Esophagus (tissue), 2 donors: ENCODE data around the gene PZP. TPM values are rescaled to one million over a fixed set of nuclear protein-coding genes. Genes with fewer than 3 reads are reported as not detected.

ENCODE experiments used
- H3K27ac ChIP-seq, 2 donors: one replicate each; pipeline ENCODE4 v1.5.1; 2013; ENCODE audit warnings: low read depth in 2 of 2, mild to moderate bottlenecking in 2 of 2, inconsistent platforms in 1 of 2, low read length in 1 of 2, moderate library complexity in 1 of 2
- H3K27me3 ChIP-seq, 2 donors: one replicate each; pipeline ENCODE4 v1.6.1; 2013; ENCODE audit warnings: low read length in 2 of 2, control low read depth in 1 of 2, mild to moderate bottlenecking in 1 of 2; ENCODE audit not compliant: insufficient read depth in 2 of 2, control insufficient read depth in 1 of 2
- H3K36me3 ChIP-seq, 2 donors: one replicate each; pipeline ENCODE4 v1.6.1; 2013; ENCODE audit warnings: low read length in 1 of 2; ENCODE audit not compliant: control insufficient read depth in 2 of 2, insufficient read depth in 2 of 2
- H3K4me1 ChIP-seq, 2 donors: one replicate each; pipeline ENCODE4 v1.6.1; 2013; ENCODE audit warnings: low read length in 1 of 2; ENCODE audit not compliant: control insufficient read depth in 2 of 2, insufficient read depth in 2 of 2
- H3K4me3 ChIP-seq, 2 donors: one replicate each; pipeline ENCODE4 v1.5.1; 2013; ENCODE audit warnings: low read length in 2 of 2, mild to moderate bottlenecking in 2 of 2, low read depth in 1 of 2, moderate library complexity in 1 of 2
- H3K9me3 ChIP-seq, 2 donors: one replicate each; pipeline ENCODE4 v1.6.1; 2013; ENCODE audit warnings: mild to moderate bottlenecking in 2 of 2, low read depth in 1 of 2, low read length in 1 of 2, moderate library complexity in 1 of 2; ENCODE audit not compliant: control insufficient read depth in 2 of 2, insufficient read depth in 1 of 2
- WGBS, 2 donors: extraction: QIAGEN DNeasy Blood & Tissue Kit; methylation state at CpG; one replicate each; pipeline ENCODE4 v1.1.7; 2013; 5-methylcytosine and 5-hydroxymethylcytosine counted together
- polyA plus RNA-seq, 2 donors: library from polyadenylated mRNA; stranded (reverse); fragments of 200-250 nt; gene quantifications; one replicate each; pipeline ENCODE4 v1.2.3, GENCODE V29; 2013
- donor health status: healthy with polysubstance abuse.
- donor health status: Bipolar disorder and iron deficiency.

Gene PZP
- polyA plus RNA-seq, 2 donors, result 0.04 to 0.06 TPM

GRCh38 chr12:9099552-9100190 is 108.5 kb downstream of the PZP start:
- whole genome bisulfite sequencing, 2 donors, result 79 to 85% methylated on average over 2 of the region's 2 CpGs
- Histone ChIP-seq H3K9me3 (no peaks in the 10 kb centered on the region), H3K27me3 (no peaks in the 10 kb centered on the region), H3K36me3 (peaks cover 0 to 3% of the 10 kb centered on the region in 2 donors), H3K4me3 (no peak overlapping the region), H3K27ac (no peak overlapping the region), H3K4me1 (peaks cover 0 to 3% of the 10 kb centered on the region in 2 donors)

Other genes with a start within 250 kb of the PZP start
- under 1 TPM; 0.47 to 0.52 TPM for gene KLRG1, start 218.8 kb downstream of the PZP start, polyA plus RNA-seq
- 10 to 100 TPM; 18.0 to 60.4 TPM for gene A2M, start 92.5 kb downstream of the PZP start, polyA plus RNA-seq